GM19351 (cell line): ENCODE results near the gene ZNF470.

Source experiments
- ATAC-seq: cut with Tn5 transposase; IDR thresholded peaks from one replicate; pipeline ENCODE4 v1.9.1; 2021; ENCODE audit warnings: mild to moderate bottlenecking, moderate library complexity; ENCODE audit not compliant: unreplicated experiment

ZNF470 gene

GRCh38 chr19:56567274-56568120, at the start of gene ZNF470:
Gene ZNF470 (plus strand): TSS chr19:56567468. CDS start chr19:56570312, 2,844 bp downstream.
- ATAC-seq, result peak; percentile 98

- ATAC-seq, result no peak
Observed at GRCh38 chr19:56525214-56525860, 41.9 kb upstream of the ZNF470 start.

DNA sequence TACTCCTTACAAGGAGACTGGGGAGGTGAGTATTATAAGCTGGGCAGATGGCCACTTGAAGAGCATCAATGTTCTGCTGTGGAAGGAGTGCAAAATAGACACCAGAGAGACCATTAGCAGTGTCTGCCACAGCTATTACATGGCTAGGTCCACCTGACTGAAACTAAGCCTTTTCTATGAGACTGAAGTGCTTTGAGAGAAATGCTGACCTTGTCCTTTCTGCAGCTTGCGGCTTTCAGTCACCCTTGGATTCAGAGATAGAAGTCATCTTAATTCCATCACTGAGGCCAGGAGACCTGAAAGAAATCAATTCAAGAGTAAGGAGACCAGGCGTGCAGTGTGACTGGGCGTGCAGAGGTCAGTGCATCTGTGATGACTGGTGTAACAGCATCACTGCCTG, 29.8 kb upstream of the ZNF470 start:
- ATAC-seq, result no peak

DNA sequence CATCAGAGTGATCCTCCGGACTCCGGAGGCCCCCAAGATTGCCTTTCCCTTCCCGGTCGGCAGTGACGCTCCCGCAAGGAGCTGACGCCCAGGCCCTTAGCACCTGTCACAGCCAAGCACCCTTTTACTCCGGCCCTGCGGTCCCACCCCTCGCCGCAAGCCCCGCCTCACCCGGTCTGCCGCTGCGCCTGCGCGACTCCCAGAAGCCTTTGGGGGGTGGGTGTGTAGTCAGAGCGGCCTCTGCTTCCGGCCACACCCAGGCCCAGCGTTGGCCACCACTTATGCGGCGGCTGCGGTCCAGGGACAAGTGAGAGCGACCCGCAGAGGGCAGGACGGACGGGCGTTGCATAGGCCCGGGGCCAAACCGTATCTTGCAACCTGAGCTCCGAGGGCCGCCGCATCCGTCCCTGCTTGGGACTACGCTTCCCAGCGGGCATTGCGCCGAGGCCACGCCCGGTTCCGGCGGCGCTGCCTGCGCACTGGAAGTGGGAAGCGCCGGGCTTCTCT, 29.0 kb upstream of the ZNF470 start:
- peak; percentile 90 for ATAC-seq

DNA sequence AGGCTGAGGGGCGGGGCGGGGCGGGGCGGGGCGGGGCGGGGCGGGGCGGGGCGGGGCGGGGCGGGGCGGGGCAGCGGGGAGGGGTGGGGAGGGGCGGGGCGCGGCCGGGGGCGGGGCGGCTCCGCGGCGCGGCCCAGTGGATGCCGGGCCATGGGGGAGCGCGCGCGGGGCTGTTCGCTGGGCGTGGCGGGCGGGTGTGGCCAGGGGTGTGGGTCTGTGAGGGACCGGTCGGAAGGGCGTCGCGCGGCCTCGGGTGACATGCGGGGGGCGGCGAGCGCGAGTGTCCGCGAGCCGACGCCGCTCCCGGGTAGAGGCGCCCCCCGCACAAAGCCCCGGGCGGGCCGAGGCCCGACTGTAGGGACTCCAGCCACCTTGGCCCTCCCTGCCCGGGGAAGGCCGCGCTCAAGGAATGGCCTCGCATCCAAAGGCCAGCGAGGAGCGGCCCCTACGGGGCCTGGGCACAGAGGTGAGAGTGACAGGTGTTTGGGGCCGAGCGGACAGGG, 28.5 kb upstream of the ZNF470 start, which contains the start of gene ZFP28:
TSS of gene ZFP28 (plus strand) at position 188 of the 503 bp plus-strand sequence. CDS start at position 259, 71 bp downstream.
- ATAC-seq, result peak; percentile 58

GRCh38 chr19:56543776-56544175, 23.5 kb upstream of the ZNF470 start:
- ATAC-seq, result no peak

DNA sequence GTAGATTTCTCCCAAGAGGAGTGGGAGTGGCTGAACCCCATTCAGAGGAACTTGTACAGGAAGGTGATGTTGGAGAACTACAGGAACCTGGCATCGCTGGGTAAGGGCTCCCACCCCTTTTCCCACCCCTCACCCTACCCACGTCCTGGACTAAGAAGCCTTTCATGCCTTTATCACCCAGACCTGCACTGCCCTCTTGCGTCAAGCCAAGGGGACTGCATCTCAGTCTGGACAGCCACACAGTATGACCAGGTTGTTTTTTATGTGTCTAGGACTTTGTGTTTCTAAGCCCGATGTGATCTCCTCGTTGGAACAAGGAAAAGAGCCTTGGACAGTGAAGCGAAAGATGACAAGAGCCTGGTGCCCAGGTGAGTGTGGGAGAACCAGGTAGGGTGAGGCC, 19.7 kb upstream of the ZNF470 start:
- ATAC-seq, result no peak

- ATAC-seq, result no peak
Observed at GRCh38 chr19:56554272-56554869, 12.9 kb upstream of the ZNF470 start.

GRCh38 chr19:56562766-56563165, 4.5 kb upstream of the ZNF470 start:
- ATAC-seq, result no peak

GRCh38 chr19:56566904-56567273, 379 bp upstream of the ZNF470 start:
- peak; percentile 14 for ATAC-seq

- ATAC-seq, result no peak
Observed at GRCh38 chr19:56572589-56572988, 5.3 kb downstream of the ZNF470 start.

DNA sequence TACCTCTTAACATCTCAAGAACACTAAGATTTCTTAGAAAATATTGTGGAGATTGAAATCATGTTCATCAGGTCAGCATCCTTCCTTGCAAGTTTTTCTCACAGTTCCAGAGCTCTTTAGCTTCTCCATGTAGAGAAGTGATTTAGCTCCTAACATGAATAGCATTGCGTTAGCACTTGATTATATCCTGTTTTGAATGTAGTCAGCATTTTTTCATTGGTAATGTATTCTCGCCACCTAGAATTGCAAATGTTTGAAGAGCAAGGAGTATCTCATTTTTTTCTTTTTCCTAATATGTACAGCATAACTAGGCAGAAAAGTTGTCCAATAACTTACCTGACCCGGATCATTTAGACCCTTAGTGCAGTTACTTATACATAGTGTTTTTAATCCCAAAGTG, 6.6 kb downstream of the ZNF470 start:
- no peak for ATAC-seq

GRCh38 chr19:56577719-56578602, 10.7 kb downstream of the ZNF470 start:
- ATAC-seq, result no peak

DNA sequence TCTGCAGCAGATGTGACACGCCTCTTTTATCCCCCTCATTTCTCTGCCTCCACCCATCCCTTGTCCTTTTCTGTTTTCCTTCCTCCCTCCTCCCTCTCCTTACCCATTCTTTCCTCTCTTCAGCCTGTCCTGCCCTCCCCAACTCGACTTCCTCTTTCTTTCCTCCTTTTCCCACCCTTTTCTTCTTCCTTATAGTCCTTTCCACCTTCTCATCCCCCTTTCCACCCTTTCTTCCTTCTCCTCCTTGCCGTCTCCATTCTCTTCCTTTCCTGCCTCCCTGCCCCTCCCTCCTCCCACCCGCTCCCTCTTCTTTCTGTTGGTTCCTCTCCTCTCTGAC, 27.1 kb downstream of the ZNF470 start:
- ATAC-seq, result no peak

GRCh38 chr19:56594783-56595547, 27.7 kb downstream of the ZNF470 start, which contains the start of gene ZNF71:
Gene ZNF71 (plus strand): TSS chr19:56595302. CDS start chr19:56601559, 6,257 bp downstream.
- peak; percentile 91 for ATAC-seq

DNA sequence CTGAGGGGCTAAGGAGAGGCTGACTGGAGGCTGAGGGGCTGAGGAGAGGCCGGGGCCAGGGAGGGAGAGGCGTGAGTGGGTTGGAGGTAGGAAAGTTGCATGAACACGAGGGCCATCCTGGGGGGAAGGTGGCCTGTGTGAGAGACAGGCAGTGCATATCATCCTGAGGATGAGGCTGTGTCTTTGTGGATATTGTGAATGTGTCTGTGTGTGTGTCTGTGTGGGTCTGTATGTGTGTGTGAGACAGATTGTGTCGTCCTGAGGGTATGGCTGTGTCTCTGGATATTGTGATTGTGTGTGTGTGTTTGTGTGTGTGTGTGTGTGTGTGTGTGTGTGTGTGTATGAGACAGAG, 28.3 kb downstream of the ZNF470 start:
- peak; percentile 35 for ATAC-seq

GRCh38 chr19:56596676-56597075, 29.4 kb downstream of the ZNF470 start:
- no peak for ATAC-seq

- ATAC-seq, result no peak
Observed at GRCh38 chr19:56597696-56598095, 30.4 kb downstream of the ZNF470 start.

DNA sequence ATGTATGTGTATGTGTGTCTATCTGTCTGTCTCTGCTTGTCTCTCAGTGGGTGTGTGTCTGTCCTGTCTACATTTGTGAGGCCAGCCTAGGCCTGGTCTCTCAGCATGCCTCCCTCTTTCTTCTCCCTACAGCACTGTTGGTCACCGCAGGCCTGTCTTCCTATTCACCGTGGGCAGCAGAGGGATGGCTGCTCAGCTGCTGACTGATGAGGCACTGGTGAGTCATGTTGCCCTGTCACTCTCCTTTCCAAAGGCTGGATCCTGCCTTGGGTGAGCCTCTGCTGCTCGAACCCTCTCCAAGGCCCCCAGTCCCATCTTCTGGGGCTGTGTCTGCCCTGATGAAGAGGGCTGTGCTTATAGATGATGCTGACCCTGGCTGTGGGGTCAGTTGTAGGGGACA, 34.1 kb downstream of the ZNF470 start:
- no peak for ATAC-seq

DNA sequence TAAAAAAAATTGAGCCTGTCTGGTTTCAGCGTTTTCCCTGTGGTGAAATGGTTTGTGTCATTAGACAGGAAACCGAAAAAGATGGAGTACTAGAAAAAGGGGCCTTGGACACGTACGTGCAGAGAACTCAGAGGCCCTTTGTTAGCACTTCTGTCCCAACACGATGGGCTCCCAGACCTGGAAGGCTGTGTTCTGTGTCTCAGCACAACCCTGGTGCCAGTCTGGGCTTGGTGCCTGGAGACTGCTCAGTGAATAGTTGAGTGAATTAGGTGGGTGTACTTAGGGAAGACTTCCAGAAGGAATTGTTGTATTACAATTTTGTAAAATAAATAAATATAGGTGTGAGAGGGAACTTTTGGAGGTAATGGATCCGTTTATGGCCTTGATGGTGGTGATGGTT, 36.6 kb downstream of the ZNF470 start:
- no peak for ATAC-seq
